HT-29 (cell line): ENCODE data around the gene COPS9. TPM values are rescaled to one million over a fixed set of nuclear protein-coding genes. Genes with fewer than 3 reads are reported as not detected.

ENCODE experiments used
- DNase-seq: peaks from one replicate; pipeline ENCODE4 v3.0.0-alpha.2; 2015; ENCODE audit warnings: low spot score
- total RNA-seq: library from RNA; depleted of rRNA; stranded (reverse); fragments of >200 nt; shearing (Covaris generic); gene quantifications from 2 replicates; pipeline ENCODE4 v1.2.3, GENCODE V29; 2014

The COPS9 gene
- total RNA-seq, 1 experiment from 2014 or later: 286 TPM

- DNase-seq: no peak
These were observed 30.1 kb upstream of the COPS9 start for GRCh38 chr2:240166191-240166590.

- DNase-seq: no peak
These were observed 29.6 kb upstream of the COPS9 start for GRCh38 chr2:240165661-240166060.

- no peak for DNase-seq
These were observed 28.9 kb upstream of the COPS9 start for GRCh38 chr2:240165034-240165433.

GRCh38 chr2:240164586-240164985 is 28.5 kb upstream of the COPS9 start:
- DNase-seq: no peak

- DNase-seq: no peak
These were observed 27.9 kb upstream of the COPS9 start for GRCh38 chr2:240163844-240164574.

- no peak for DNase-seq
These were observed 27.0 kb upstream of the COPS9 start for GRCh38 chr2:240162939-240163714.

- no peak for DNase-seq
These were observed 26.4 kb upstream of the COPS9 start for GRCh38 chr2:240162531-240162930.

- DNase-seq: no peak
These were observed 25.9 kb upstream of the COPS9 start for GRCh38 chr2:240162032-240162431.

- no peak for DNase-seq
These were observed 25.1 kb upstream of the COPS9 start for GRCh38 chr2:240161087-240161750.

- no peak for DNase-seq
These were observed 24.4 kb upstream of the COPS9 start for GRCh38 chr2:240160291-240161086.

GRCh38 chr2:240159251-240159839 is 23.2 kb upstream of the COPS9 start:
- no peak for DNase-seq

- DNase-seq: no peak
These were observed 21.0 kb upstream of the COPS9 start for GRCh38 chr2:240157147-240157470.

GRCh38 chr2:240156435-240157146 is 20.5 kb upstream of the COPS9 start:
- DNase-seq: no peak

- DNase-seq: no peak
These were observed 19.8 kb upstream of the COPS9 start for GRCh38 chr2:240155745-240156390.

GRCh38 chr2:240155048-240155744 is 19.1 kb upstream of the COPS9 start:
- DNase-seq: no peak

GRCh38 chr2:240154606-240155005 is 18.5 kb upstream of the COPS9 start:
- no peak for DNase-seq

- DNase-seq: no peak
These were observed 17.3 kb upstream of the COPS9 start for GRCh38 chr2:240153418-240153817.

- no peak for DNase-seq
These were observed 15.4 kb upstream of the COPS9 start for GRCh38 chr2:240151477-240152031.
